Neuronal stem cell (in vitro differentiated cells): ENCODE measurements around the gene ACAD9.

ENCODE experiments used
- DNase-seq: peaks from one replicate; pipeline ENCODE4 v3.0.0-alpha.2; 2013; ENCODE audit warnings: low spot score
- H2AFZ ChIP-seq: one replicate; pipeline ENCODE4 v1.6.1; 2013; ENCODE audit warnings: mild to moderate bottlenecking, low read length, inconsistent platforms
- H2AK5ac ChIP-seq: 2 replicates; pipeline ENCODE4 v1.6.1; 2013; ENCODE audit warnings: low read depth, mild to moderate bottlenecking, inconsistent platforms, low read length, moderate library complexity, mixed read lengths
- H2BK120ac ChIP-seq: 2 replicates; pipeline ENCODE4 v1.6.1; 2013; ENCODE audit warnings: low read depth, mild to moderate bottlenecking, inconsistent platforms, low read length, moderate library complexity, mixed read lengths
- H2BK12ac ChIP-seq: one replicate; pipeline ENCODE4 v1.6.1; 2013; ENCODE audit warnings: low read length, inconsistent platforms
- H2BK15ac ChIP-seq: 2 replicates; pipeline ENCODE4 v1.6.1; 2013; ENCODE audit warnings: mild to moderate bottlenecking, low read length, inconsistent platforms, mixed read lengths
- H2BK5ac ChIP-seq: one replicate; pipeline ENCODE4 v1.6.1; 2013; ENCODE audit warnings: inconsistent platforms, mild to moderate bottlenecking, low read length, moderate library complexity
- H3K14ac ChIP-seq: one replicate; pipeline ENCODE4 v1.6.1; 2013; ENCODE audit warnings: low read length, inconsistent platforms
- H3K18ac ChIP-seq: 2 replicates; pipeline ENCODE4 v1.6.1; 2013; ENCODE audit warnings: low read length, inconsistent platforms
- H3K23ac ChIP-seq: 2 replicates; pipeline ENCODE4 v1.6.1; 2013; ENCODE audit warnings: low read depth, mild to moderate bottlenecking, mixed read lengths, low read length, inconsistent platforms; ENCODE audit not compliant: poor library complexity
- H3K27ac ChIP-seq: replicated peaks from 3 replicates; pipeline ENCODE4 v1.5.1; 2013; ENCODE audit warnings: low read length, inconsistent platforms
- H3K27me3 ChIP-seq, 3 experiments: 2 replicates each; pipeline ENCODE4 v1.6.1; 2013; ENCODE audit warnings: low read length in 3 of 3, mild to moderate bottlenecking in 2 of 3, inconsistent platforms in 1 of 3, low read depth in 1 of 3, mixed read lengths in 1 of 3, moderate library complexity in 1 of 3; ENCODE audit not compliant: control insufficient read depth in 3 of 3, insufficient read depth in 3 of 3
- H3K36me3 ChIP-seq, 2 donors: replicated peaks in 1 of 2; 2 replicates each; pipeline ENCODE4 v1.6.1; 2013; ENCODE audit warnings: low read length in 2 of 2; ENCODE audit not compliant: control insufficient read depth in 2 of 2, insufficient read depth in 2 of 2
- H3K4ac ChIP-seq: 2 replicates; pipeline ENCODE4 v1.6.1; 2013; ENCODE audit warnings: inconsistent platforms, mild to moderate bottlenecking, low read length, moderate library complexity
- H3K4me1 ChIP-seq, 2 donors: 1 replicate in 1 of 2; 2 replicates in 1 of 2; pipeline ENCODE4 v1.6.1; 2013; ENCODE audit warnings: low read length in 2 of 2, low read depth in 1 of 2; ENCODE audit not compliant: control insufficient read depth in 2 of 2, insufficient read depth in 1 of 2
- H3K4me2 ChIP-seq: one replicate; pipeline ENCODE4 v1.6.1; 2013; ENCODE audit warnings: mild to moderate bottlenecking, low read length, inconsistent platforms; ENCODE audit not compliant: insufficient read depth, poor library complexity, severe bottlenecking
- H3K4me3 ChIP-seq, 2 donors: 2 replicates each; pipeline ENCODE4 v1.5.1; 2013; ENCODE audit warnings: low read length in 2 of 2, mild to moderate bottlenecking in 2 of 2, inconsistent platforms in 1 of 2, moderate library complexity in 1 of 2
- H3K79me1 ChIP-seq: one replicate; pipeline ENCODE4 v1.6.1; 2013; ENCODE audit warnings: low read depth, mild to moderate bottlenecking, inconsistent platforms, low read length, moderate library complexity
- H3K9ac ChIP-seq: one replicate; pipeline ENCODE4 v1.6.1; 2013; ENCODE audit warnings: mild to moderate bottlenecking, low read depth, low read length, inconsistent platforms; ENCODE audit not compliant: poor library complexity
- H3K9me3 ChIP-seq, 2 donors: replicated peaks in 1 of 2; 2 replicates each; pipeline versions ENCODE3 to v1.6.1; 2013; ENCODE audit warnings: low read length in 2 of 2, mild to moderate bottlenecking in 2 of 2, inconsistent platforms in 1 of 2, low read depth in 1 of 2, mixed read lengths in 1 of 2, moderate library complexity in 1 of 2; ENCODE audit not compliant: control insufficient read depth in 2 of 2, insufficient read depth in 1 of 2
- H4K8ac ChIP-seq: one replicate; pipeline ENCODE4 v1.6.1; 2013; ENCODE audit warnings: low read depth, mild to moderate bottlenecking, inconsistent platforms, low read length, moderate library complexity
- H4K91ac ChIP-seq: one replicate; pipeline ENCODE4 v1.6.1; 2013; ENCODE audit warnings: low read length, low read depth, mild to moderate bottlenecking, inconsistent platforms; ENCODE audit not compliant: poor library complexity
- WGBS, 2 donors: extraction: QIAGEN DNeasy Blood & Tissue Kit; methylation state at CpG; one replicate each; pipeline ENCODE4 v1.1.7; 2013; ENCODE audit warnings: missing lambda C conversion rate in 2 of 2, mixed read lengths in 1 of 2; ENCODE audit not compliant: insufficient read length in 2 of 2, insufficient replicate concordance in 1 of 2; ENCODE audit errors: extremely low coverage in 2 of 2; 5-methylcytosine and 5-hydroxymethylcytosine counted together

The ACAD9 gene

DNA sequence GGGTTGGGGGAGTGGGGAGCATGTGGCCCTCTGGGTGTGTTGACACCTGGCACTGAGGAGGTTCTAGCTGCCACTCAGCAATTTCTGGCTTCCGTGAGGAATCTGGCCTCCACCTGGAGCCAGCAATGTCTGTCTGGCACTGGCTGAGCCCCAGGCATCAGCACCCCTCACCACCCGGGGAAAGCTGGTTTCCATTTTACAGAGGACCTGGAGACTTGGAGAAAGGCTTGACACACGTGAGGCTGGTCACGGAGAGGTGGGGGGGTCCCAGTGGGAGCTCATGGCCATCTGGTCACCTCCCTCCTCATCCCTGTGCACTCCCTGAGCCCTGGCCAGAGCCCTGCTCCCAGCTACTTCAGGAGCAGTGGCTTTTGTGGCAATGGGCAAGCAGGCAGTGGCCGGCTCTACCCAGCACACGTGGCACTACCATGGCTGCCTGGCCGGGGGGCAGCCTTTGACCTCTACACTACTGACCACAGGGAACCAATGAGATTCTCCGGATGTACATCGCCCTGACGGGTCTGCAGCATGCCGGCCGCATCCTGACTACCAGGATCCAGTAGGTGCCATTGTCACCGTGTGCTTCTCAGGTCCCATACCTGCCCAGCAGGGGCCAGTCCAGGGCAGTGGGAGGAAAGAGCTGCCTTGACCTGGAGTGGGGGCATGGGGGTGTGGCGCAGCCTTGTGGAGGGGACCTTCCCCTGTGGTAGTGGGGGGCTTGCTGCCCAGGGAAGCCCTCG, 28.5 kb downstream of the ACAD9 start:
- WGBS, 2 donors = no CpG with 5 or more reads among the region's 15 CpGs
- Histone ChIP-seq H3K79me1 (peaks cover 1% of the 10 kb centered on the region), H3K4me2 (no peak overlapping the region), H3K18ac (no peak overlapping the region), H4K8ac (peak overlapping the region; percentile 26), H2AK5ac (no peak overlapping the region), H2BK120ac (no peak overlapping the region), H3K14ac (no peak overlapping the region), H3K23ac (peak overlapping the region; percentile 50), H2BK12ac (no peak overlapping the region), H3K27me3 (no peaks in the 10 kb centered on the region), H2BK15ac (no peak overlapping the region), H3K4me1 (no peaks in the 10 kb centered on the region), H3K9me3 (no peaks in the 10 kb centered on the region), H2AFZ (no peak overlapping the region), H4K91ac (no peak overlapping the region), H3K4ac (peak overlapping the region; percentile 32), H3K36me3 (peaks cover 71 to 98% of the 10 kb centered on the region in 2 donors), H3K4me3 (no peak overlapping the region), H2BK5ac (no peak overlapping the region), H3K9ac (no peak overlapping the region), H3K27ac (no peak overlapping the region)
- no peak for DNase-seq

DNA sequence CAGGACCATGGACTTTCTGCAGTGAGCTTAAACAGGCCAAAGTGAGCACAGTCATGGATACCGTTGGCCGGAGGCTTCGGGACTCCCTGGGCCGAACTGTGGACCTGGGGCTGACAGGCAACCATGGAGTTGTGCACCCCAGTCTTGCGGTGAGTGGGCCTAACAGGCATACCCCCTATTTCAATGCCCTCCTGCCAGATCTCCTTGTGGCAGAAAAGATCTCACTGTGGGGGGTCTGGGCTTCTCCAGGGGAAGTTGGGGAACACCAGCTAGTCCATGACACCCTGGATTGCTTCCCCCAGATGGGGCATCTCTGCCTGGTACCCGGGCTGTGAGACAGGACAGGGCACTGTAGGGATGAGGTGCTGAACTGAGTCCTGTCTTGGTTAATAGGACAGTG, 29.5 kb downstream of the ACAD9 start:
- H4K91ac ChIP-seq = no peak overlapping the region
- peaks cover 73 to 98% of the 10 kb centered on the region in 2 donors for H3K36me3 ChIP-seq
- H3K9ac ChIP-seq = no peak overlapping the region
- no peak for DNase-seq
- H3K23ac ChIP-seq = no peak overlapping the region
- no peak overlapping the region for H3K27ac ChIP-seq
- no peak overlapping the region for H2BK120ac ChIP-seq
- peaks cover 1% of the 10 kb centered on the region for H3K79me1 ChIP-seq
- H2BK12ac ChIP-seq = no peak overlapping the region
- no peak overlapping the region for H3K4me3 ChIP-seq
- H2AK5ac ChIP-seq = no peak overlapping the region
- no peaks in the 10 kb centered on the region for H3K27me3 ChIP-seq
- H3K4ac ChIP-seq = no peak overlapping the region
- no peak overlapping the region for H3K4me2 ChIP-seq
- no peaks in the 10 kb centered on the region for H3K9me3 ChIP-seq
- H3K4me1 ChIP-seq = no peaks in the 10 kb centered on the region
- H4K8ac ChIP-seq = no peak overlapping the region
- WGBS, 2 donors = no CpG with 5 or more reads among the region's 6 CpGs
- no peak overlapping the region for H2BK5ac ChIP-seq
- H3K14ac ChIP-seq = no peak overlapping the region
- no peak overlapping the region for H2AFZ ChIP-seq
- no peak overlapping the region for H2BK15ac ChIP-seq
- no peak overlapping the region for H3K18ac ChIP-seq

DNA sequence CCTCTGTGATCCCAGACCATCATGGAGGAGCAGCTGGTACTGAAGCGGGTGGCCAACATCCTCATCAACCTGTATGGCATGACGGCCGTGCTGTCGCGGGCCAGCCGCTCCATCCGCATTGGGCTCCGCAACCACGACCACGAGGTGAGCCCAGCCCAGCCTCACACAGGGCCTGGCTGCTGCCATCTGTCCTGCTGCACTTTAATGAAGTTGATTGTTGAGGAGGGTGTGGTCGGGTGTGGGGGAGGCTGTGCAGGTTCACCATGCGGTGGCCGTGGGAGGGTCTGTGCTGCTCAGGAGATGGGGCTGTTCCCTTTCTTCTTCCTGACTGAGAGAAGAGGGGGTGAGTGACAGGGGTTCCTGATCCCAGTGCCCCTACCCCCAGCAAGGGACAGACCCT, 30.6 kb downstream of the ACAD9 start:
- Histone ChIP-seq H3K27ac (no peak overlapping the region), H4K8ac (no peak overlapping the region), H2BK12ac (no peak overlapping the region), H2BK15ac (no peak overlapping the region), H2AK5ac (no peak overlapping the region), H2AFZ (no peak overlapping the region), H3K4me3 (no peak overlapping the region), H3K4me2 (no peak overlapping the region), H3K18ac (no peak overlapping the region), H3K79me1 (peaks cover 1% of the 10 kb centered on the region), H2BK120ac (no peak overlapping the region), H3K4ac (no peak overlapping the region), H3K4me1 (no peaks in the 10 kb centered on the region), H3K27me3 (no peaks in the 10 kb centered on the region), H3K9me3 (no peaks in the 10 kb centered on the region), H3K23ac (peak overlapping the region; percentile 80), H2BK5ac (no peak overlapping the region), H3K14ac (no peak overlapping the region), H3K9ac (no peak overlapping the region), H3K36me3 (peaks cover 76 to 100% of the 10 kb centered on the region in 2 donors), H4K91ac (no peak overlapping the region)
- DNase-seq = no peak
- no CpG with 5 or more reads among the region's 13 CpGs for WGBS, 2 donors

DNA sequence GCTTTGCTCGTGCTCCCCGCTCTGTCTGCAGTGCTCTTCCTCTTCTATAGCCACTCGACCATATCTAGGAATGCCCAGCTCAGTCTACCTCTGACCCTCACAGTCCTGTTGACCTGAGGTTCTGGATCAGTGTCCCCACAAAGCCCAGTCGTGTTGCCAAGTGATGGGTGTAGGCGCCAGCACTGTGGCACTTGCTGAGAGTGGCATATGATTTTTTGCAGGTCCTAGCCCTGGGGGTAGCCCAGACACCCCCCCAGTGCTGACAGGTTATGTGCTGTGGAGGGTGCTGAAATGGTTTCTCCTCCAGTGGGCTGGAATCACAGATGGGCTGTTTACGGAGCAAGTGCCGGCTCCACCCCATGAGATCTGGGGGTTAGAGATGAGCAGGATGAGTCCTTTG, 32.5 kb downstream of the ACAD9 start:
- Histone ChIP-seq H3K27ac (no peak overlapping the region), H3K4ac (no peak overlapping the region), H2AFZ (no peak overlapping the region), H3K4me3 (no peak overlapping the region), H2AK5ac (no peak overlapping the region), H2BK15ac (no peak overlapping the region), H2BK12ac (no peak overlapping the region), H2BK5ac (no peak overlapping the region), H3K36me3 (peaks cover 75 to 100% of the 10 kb centered on the region in 2 donors), H2BK120ac (no peak overlapping the region), H3K27me3 (no peaks in the 10 kb centered on the region), H3K23ac (no peak overlapping the region), H3K4me1 (no peaks in the 10 kb centered on the region), H3K9me3 (no peaks in the 10 kb centered on the region), H4K8ac (no peak overlapping the region), H3K4me2 (no peak overlapping the region), H3K79me1 (peaks cover 1% of the 10 kb centered on the region), H4K91ac (no peak overlapping the region), H3K9ac (no peak overlapping the region), H3K18ac (no peak overlapping the region), H3K14ac (no peak overlapping the region)
- no peak for DNase-seq
- WGBS, 2 donors = no CpG with 5 or more reads among the region's 7 CpGs
